Mucosa of gallbladder (tissue), 1 donor: Measurements from ENCODE around the gene HIPK2. TPM values are rescaled to one million over a fixed set of nuclear protein-coding genes. Genes with fewer than 3 reads are reported as not detected.
"Not testable (repeated sequence)": the region's sequence is repeated elsewhere in the genome, so short reads cannot be mapped to it uniquely, and the experiment has no call there.

Experiments used
- DNase-seq: peaks from one replicate; pipeline ENCODE4 v3.0.0-alpha.2; 2020; ENCODE audit warnings: low spot score
- total RNA-seq: library from RNA; stranded (reverse); gene quantifications from one replicate; pipeline ENCODE4 v1.2.1, GENCODE V29; 2021
- donor health status: DM: no; HTN: no; CAD: no.

HIPK2 gene
- total RNA-seq, 1 donor from 2014 or later, result 49.0 TPM

- no peak for DNase-seq
Observed at GRCh38 chr7:139567647-139568345, 210.0 kb downstream of the HIPK2 start.

GRCh38 chr7:139566736-139567646, 210.8 kb downstream of the HIPK2 start:
- no peak for DNase-seq

- DNase-seq, result no peak
Observed at GRCh38 chr7:139566075-139566474, 211.7 kb downstream of the HIPK2 start.

GRCh38 chr7:139563856-139564255, 213.9 kb downstream of the HIPK2 start:
- no peak for DNase-seq

GRCh38 chr7:139562961-139563565, 214.7 kb downstream of the HIPK2 start:
- no peak for DNase-seq

GRCh38 chr7:139562491-139562890, 215.3 kb downstream of the HIPK2 start:
- DNase-seq, result no peak

- no peak for DNase-seq
Observed at GRCh38 chr7:139560678-139561077, 217.1 kb downstream of the HIPK2 start.

- no peak for DNase-seq
Observed at GRCh38 chr7:139560199-139560598, 217.6 kb downstream of the HIPK2 start.

GRCh38 chr7:139559364-139560105, 218.3 kb downstream of the HIPK2 start:
- no peak for DNase-seq

GRCh38 chr7:139557857-139558581, 219.8 kb downstream of the HIPK2 start:
- no peak for DNase-seq

GRCh38 chr7:139553991-139554700, 223.7 kb downstream of the HIPK2 start:
- not testable (repeated sequence) for DNase-seq

- no peak for DNase-seq
Observed at GRCh38 chr7:139548302-139549028, 229.3 kb downstream of the HIPK2 start.

- DNase-seq, result no peak
Observed at GRCh38 chr7:139544645-139545044, 233.2 kb downstream of the HIPK2 start.

- no peak for DNase-seq
Observed at GRCh38 chr7:139543801-139544603, 233.8 kb downstream of the HIPK2 start.

- no peak for DNase-seq
Observed at GRCh38 chr7:139542308-139543151, 235.3 kb downstream of the HIPK2 start.

- no peak for DNase-seq
Observed at GRCh38 chr7:139541600-139542307, 236.0 kb downstream of the HIPK2 start.

GRCh38 chr7:139540203-139540602, 237.6 kb downstream of the HIPK2 start:
- no peak for DNase-seq
